Measurements from ENCODE around the gene WDR35. TPM values are rescaled to one million over a fixed set of nuclear protein-coding genes. Genes with fewer than 3 reads are reported as not detected.

Gene WDR35
- polyA plus RNA-seq, 1 experiment = 9.1 TPM

DNA sequence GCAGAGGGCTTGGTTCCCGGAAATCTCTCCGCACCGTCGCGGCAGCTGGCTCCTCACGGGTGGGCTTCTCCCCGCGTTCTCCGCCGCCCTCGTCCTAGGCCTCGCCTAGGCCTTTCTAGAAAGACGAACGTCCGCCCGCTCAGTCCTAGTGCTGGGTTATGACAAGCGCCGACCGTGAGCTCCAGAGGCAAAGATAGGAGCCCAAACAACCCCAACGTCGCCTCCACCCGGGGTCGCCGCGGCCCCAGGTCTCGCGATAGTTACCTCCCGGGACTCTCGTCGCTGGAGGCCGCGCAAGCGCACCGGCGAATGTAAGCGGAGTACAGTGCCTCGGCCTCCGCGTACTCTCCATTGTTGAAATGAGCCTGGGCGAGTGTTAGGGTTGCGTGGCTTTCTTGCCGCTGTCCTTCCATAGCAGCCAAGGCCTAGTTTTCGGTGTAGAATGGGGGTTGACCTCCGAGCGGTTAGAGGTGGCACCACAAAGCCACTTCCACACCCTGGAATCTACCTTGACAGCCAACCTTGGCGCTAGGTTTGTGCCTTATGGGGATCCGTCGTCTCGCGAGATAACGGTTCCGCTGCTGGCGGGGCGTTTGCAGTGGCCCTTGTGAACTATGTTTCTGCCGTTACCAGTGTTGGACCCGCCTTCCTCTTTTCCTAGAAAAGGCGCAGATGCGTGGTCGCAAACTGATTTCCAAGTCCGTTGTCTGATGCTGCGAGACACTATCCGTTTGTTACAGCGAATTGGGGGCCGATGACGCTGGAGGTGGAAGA lies 88.3 kb downstream of the WDR35 start, which contains the start of gene TTC32:
TSS of gene TTC32 (minus strand) at position 542 of the 774 bp plus-strand sequence. CDS start at position 413, 129 bp downstream.
- POLR2A ChIA-PET = interaction anchor here (0.6 to 1.4 kb wide), 7 partner anchors 13 to 1341 kb away, joined by 3 to 5 read pairs (median 3); partner anchors contain the start of gene RDH14
- DNase-seq (ENCODE audit: low read depth, low spot score) = peak; percentile 89

DNA sequence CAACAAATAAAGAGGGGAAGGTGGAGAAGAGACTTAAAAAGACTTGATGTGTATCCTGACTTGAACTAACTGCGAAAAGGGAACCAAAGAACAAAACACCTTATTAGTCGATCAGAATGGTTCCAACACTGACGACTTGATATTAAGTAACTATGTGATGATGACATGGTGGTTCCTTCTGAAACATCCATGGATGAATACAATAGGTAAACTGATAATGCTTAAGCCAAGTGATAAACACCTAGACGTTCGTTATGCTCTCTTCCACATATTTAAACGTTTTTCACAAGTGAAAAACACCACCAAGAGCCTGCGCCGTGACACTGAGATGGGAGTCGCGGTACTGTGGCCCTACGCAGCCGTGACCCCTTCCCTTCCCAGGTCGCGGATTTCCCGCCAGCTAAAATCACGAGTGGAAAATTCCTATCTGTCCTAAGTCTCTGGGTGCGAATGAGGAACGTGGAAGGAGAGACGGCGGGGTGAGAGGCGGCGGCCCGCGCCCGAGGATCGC lies 88.9 kb downstream of the WDR35 start:
- POLR2A ChIA-PET = interaction anchor here (1.0 to 1.4 kb wide), 4 partner anchors 13 to 1341 kb away, joined by 3 to 5 read pairs (median 4); partner anchors contain the start of gene RDH14
- no peak for DNase-seq (ENCODE audit: low read depth, low spot score)
- Histone ChIP-seq H3K4me3 (ENCODE audit: low read depth, low read length) (peak overlapping the region; percentile 76), H3K27ac (ENCODE audit: low read depth, low read length) (peak overlapping the region; percentile 85), H3K9me3 (ENCODE audit: control insufficient read depth, insufficient read depth, low read length) (no peaks in the 10 kb centered on the region), H3K27me3 (ENCODE audit: control insufficient read depth, insufficient read depth, low read length) (no peaks in the 10 kb centered on the region)
- CTCF ChIA-PET = no interaction called here
- TF ChIP-seq, protein P1, sequence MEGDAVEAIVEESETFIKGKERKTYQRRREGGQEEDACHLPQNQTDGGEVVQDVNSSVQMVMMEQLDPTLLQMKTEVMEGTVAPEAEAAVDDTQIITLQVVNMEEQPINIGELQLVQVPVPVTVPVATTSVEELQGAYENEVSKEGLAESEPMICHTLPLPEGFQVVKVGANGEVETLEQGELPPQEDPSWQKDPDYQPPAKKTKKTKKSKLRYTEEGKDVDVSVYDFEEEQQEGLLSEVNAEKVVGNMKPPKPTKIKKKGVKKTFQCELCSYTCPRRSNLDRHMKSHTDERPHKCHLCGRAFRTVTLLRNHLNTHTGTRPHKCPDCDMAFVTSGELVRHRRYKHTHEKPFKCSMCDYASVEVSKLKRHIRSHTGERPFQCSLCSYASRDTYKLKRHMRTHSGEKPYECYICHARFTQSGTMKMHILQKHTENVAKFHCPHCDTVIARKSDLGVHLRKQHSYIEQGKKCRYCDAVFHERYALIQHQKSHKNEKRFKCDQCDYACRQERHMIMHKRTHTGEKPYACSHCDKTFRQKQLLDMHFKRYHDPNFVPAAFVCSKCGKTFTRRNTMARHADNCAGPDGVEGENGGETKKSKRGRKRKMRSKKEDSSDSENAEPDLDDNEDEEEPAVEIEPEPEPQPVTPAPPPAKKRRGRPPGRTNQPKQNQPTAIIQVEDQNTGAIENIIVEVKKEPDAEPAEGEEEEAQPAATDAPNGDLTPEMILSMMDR (IDR thresholded peaks at IDR 0.05; ENCODE audit: low read depth, low read length) = no peak

More for the DNA sequence above, 88.3 kb downstream of the WDR35 start, which contains the start of gene TTC32:
- TF ChIP-seq, protein P1 (IDR thresholded peaks at IDR 0.05; ENCODE audit: low read depth, low read length) = no peak; the same call in 1 of the 2 replicates
- CTCF ChIA-PET = no interaction called here
- Histone ChIP-seq H3K27ac (ENCODE audit: low read depth, low read length) (peak within 1 kb of the TSS; percentile 85), H3K27me3 (ENCODE audit: control insufficient read depth, insufficient read depth, low read length) (no peaks in the 10 kb centered on the region), H3K4me3 (ENCODE audit: low read depth, low read length) (peak within 1 kb of the TSS; percentile 76), H3K9me3 (ENCODE audit: control insufficient read depth, insufficient read depth, low read length) (no peaks in the 10 kb centered on the region)

DNA sequence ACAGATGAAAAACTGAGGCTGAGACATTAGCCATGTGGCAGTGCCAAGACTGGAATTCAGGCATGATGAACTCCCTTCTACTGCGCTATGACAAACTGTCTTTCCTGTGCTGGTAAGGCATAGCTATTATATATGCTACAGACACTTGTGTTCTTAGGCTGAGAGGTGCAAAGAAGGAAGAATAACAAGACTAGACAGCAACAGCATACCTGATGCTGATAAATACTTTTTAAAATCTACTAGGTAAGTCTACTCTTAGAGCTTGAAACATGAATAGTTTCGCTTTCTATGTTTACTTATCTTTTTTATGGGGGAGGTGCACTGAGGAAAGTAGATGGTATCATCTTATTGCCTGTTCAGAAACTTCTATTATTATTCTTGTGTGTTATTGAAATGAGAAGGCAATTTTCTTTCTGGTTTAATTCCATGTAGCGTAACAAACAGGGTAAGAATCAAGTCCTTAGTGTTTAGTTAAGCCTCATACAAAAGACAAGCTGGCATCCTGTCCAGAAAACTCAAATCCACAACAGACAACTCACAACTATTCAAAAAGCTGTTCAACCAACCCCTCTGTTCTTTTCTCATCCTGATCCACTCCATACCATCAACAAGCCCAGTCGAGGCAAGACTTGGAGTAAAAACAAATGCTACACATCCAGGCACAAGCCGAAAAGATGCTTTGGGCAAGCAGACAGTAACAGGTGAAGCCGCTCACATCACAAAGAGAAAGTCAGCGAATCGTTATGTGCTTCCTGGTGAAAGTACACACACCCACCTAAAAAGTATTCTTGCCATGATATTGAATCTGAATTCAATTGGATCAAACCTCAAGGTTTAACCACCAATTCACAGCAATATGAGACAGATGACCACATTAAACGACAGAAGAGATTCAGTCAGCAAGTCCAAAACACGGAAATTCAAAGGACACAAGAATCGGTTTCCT lies 89.6 kb downstream of the WDR35 start:
- ChIA-PET CTCF (interaction anchor here (1.0 kb wide), 1 partner anchor 207 kb away, joined by 3 read pairs; no protein-coding TSS in a partner anchor), POLR2A (no interaction called here)
- DNase-seq (ENCODE audit: low read depth, low spot score) = no peak
- Histone ChIP-seq H3K9me3 (ENCODE audit: control insufficient read depth, insufficient read depth, low read length) (no peaks in the 10 kb centered on the region), H3K27me3 (ENCODE audit: control insufficient read depth, insufficient read depth, low read length) (no peaks in the 10 kb centered on the region), H3K4me3 (ENCODE audit: low read depth, low read length) (peak overlapping the region; percentile 76), H3K27ac (ENCODE audit: low read depth, low read length) (no peak overlapping the region)
- TF ChIP-seq, protein P1 (IDR thresholded peaks at IDR 0.05; ENCODE audit: low read depth, low read length) = no peak

DNA sequence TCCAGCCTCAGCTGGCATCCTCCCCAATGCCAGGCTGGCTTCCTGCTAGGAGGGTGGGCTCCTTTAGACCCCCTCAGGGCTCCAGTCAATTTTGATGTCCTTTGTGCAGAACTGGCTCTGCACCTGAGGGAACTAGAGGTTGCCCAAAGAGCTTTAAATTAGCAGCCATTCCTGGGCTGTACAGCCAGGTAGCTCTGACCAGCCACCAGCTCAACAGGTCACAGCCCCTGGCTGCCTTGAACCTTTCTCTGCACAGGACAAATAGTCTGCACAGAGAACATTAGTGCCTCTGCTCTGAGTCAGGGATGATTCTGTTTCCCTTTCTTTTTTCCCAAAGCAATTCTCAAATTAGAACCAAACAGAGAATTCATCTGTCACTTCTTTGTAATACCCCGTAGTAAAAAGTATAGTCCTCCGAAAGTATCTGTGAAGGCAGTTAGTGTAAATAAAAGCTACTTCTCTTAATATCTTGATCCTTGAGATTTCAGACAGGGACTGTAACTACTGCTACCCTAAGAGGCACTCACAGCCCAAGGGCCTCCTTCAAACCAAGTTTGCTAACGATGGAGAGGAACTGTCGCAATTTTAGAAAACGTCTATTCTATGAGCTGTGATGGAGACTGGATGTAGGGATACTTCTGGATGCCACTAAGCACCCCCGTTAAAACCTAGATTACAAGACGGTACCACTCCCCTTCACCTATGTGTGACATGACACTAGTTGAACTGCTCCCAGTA lies 91.1 kb downstream of the WDR35 start:
- Histone ChIP-seq H3K27ac (ENCODE audit: low read depth, low read length) (no peak overlapping the region), H3K27me3 (ENCODE audit: control insufficient read depth, insufficient read depth, low read length) (no peaks in the 10 kb centered on the region), H3K4me3 (ENCODE audit: low read depth, low read length) (peak overlapping the region; percentile 11), H3K9me3 (ENCODE audit: control insufficient read depth, insufficient read depth, low read length) (no peaks in the 10 kb centered on the region)
- POLR2A ChIA-PET = no interaction called here
- TF ChIP-seq, protein P1 (IDR thresholded peaks at IDR 0.05; ENCODE audit: low read depth, low read length) = no peak
- DNase-seq (ENCODE audit: low read depth, low spot score) = no peak
- CTCF ChIA-PET = no interaction called here
